ENCODE measurements around the gene TRANK1. TPM values are rescaled to one million over a fixed set of nuclear protein-coding genes. Genes with fewer than 3 reads are reported as not detected.

The TRANK1 gene
- total RNA-seq, 1 experiment from 2014 or later: 6.3 TPM

GRCh38 chr3:36981006-36981405 is 36.2 kb upstream of the TRANK1 start:
- CTCF ChIA-PET: no interaction called here
- H3K4me1 ChIP-seq (ENCODE audit: insufficient read depth, low read length, poor library complexity, severe bottlenecking): no peaks in the 10 kb centered on the region
- H3K36me3 ChIP-seq (ENCODE audit: insufficient read depth, low read length, poor library complexity, severe bottlenecking): peaks cover 33% of the 10 kb centered on the region
- no peak for TF ChIP-seq EZH2 (IDR thresholded peaks at IDR 0.05; ENCODE audit: borderline replicate concordance, low read depth, low read length, poor library complexity, severe bottlenecking)
- TF ChIP-seq CTCF (conservative IDR thresholded peaks at IDR 0.05; ENCODE audit: low read depth, low read length): no peak
- no peaks in the 10 kb centered on the region for H3K9me3 ChIP-seq (ENCODE audit: low read depth, low read length, poor library complexity, severe bottlenecking)
- intact Hi-C loops (cut with micrococcal nuclease; ENCODE audit: unreplicated experiment): no loop called here
- no peak overlapping the region for H3K4me3 ChIP-seq (ENCODE audit: low read depth, low read length, poor library complexity, severe bottlenecking)
- no peak for DNase-seq (ENCODE audit: low spot score)
- no peaks in the 10 kb centered on the region for H3K27me3 ChIP-seq (replicated peaks; ENCODE audit: insufficient read depth, low read depth, low read length, poor library complexity)
- H3K27ac ChIP-seq (ENCODE audit: low read depth, low read length, poor library complexity, severe bottlenecking): no peak overlapping the region
- POLR2A ChIA-PET (ENCODE audit: low non-redundant PET): no interaction called here
- no TSS peak for BruUV-seq (replicated peaks)

- no peaks in the 10 kb centered on the region for H3K27me3 ChIP-seq (replicated peaks; ENCODE audit: insufficient read depth, low read depth, low read length, poor library complexity)
- no TSS peak for BruUV-seq (replicated peaks)
- no peaks in the 10 kb centered on the region for H3K9me3 ChIP-seq (ENCODE audit: low read depth, low read length, poor library complexity, severe bottlenecking)
- no peak overlapping the region for H3K27ac ChIP-seq (ENCODE audit: low read depth, low read length, poor library complexity, severe bottlenecking)
- H3K4me1 ChIP-seq (ENCODE audit: insufficient read depth, low read length, poor library complexity, severe bottlenecking): peaks cover 13% of the 10 kb centered on the region
- TF ChIP-seq EZH2 (IDR thresholded peaks at IDR 0.05; ENCODE audit: borderline replicate concordance, low read depth, low read length, poor library complexity, severe bottlenecking): no peak
- CTCF ChIA-PET: no interaction called here
- H3K4me3 ChIP-seq (ENCODE audit: low read depth, low read length, poor library complexity, severe bottlenecking): no peak overlapping the region
- POLR2A ChIA-PET (ENCODE audit: low non-redundant PET): no interaction called here
- intact Hi-C loops (cut with micrococcal nuclease; ENCODE audit: unreplicated experiment): no loop called here
- DNase-seq (ENCODE audit: low spot score): no peak
- no peaks in the 10 kb centered on the region for H3K36me3 ChIP-seq (ENCODE audit: insufficient read depth, low read length, poor library complexity, severe bottlenecking)
These were observed 28.3 kb upstream of the TRANK1 start for GRCh38 chr3:36973139-36973538.

GRCh38 chr3:36972163-36972562 is 27.3 kb upstream of the TRANK1 start:
- Histone ChIP-seq H3K4me1 (ENCODE audit: insufficient read depth, low read length, poor library complexity, severe bottlenecking) (peaks cover 13% of the 10 kb centered on the region), H3K27me3 (replicated peaks; ENCODE audit: insufficient read depth, low read depth, low read length, poor library complexity) (no peaks in the 10 kb centered on the region), H3K36me3 (ENCODE audit: insufficient read depth, low read length, poor library complexity, severe bottlenecking) (no peaks in the 10 kb centered on the region), H3K27ac (ENCODE audit: low read depth, low read length, poor library complexity, severe bottlenecking) (no peak overlapping the region), H3K9me3 (ENCODE audit: low read depth, low read length, poor library complexity, severe bottlenecking) (no peaks in the 10 kb centered on the region), H3K4me3 (ENCODE audit: low read depth, low read length, poor library complexity, severe bottlenecking) (no peak overlapping the region)
- DNase-seq (ENCODE audit: low spot score): no peak
- ChIA-PET POLR2A (ENCODE audit: low non-redundant PET) (no interaction called here), CTCF (no interaction called here)
- no peak for TF ChIP-seq EZH2 (IDR thresholded peaks at IDR 0.05; ENCODE audit: borderline replicate concordance, low read depth, low read length, poor library complexity, severe bottlenecking)
- no peak for TF ChIP-seq CTCF (conservative IDR thresholded peaks at IDR 0.05; ENCODE audit: low read depth, low read length)
- intact Hi-C loops (cut with micrococcal nuclease; ENCODE audit: unreplicated experiment): no loop called here
- BruUV-seq (replicated peaks): no TSS peak
